Adipose tissue (tissue), 3 donors: ENCODE data around the gene MIX23. TPM values are rescaled to one million over a fixed set of nuclear protein-coding genes. Genes with fewer than 3 reads are reported as not detected.

Experiments
- H3K27ac ChIP-seq: one replicate; pipeline ENCODE4 v1.5.1; 2013; ENCODE audit warnings: low read depth, low read length
- WGBS, 3 donors: extraction: QIAGEN DNeasy Blood & Tissue Kit; methylation state at CpG; one replicate each; pipeline ENCODE4 v1.1.7; 2013; 5-methylcytosine and 5-hydroxymethylcytosine counted together
- polyA plus RNA-seq, 3 donors: library from polyadenylated mRNA; stranded (reverse); fragments of 200-250 nt; gene quantifications; one replicate each; pipeline ENCODE4 v1.2.3, GENCODE V29; 2013
- donor health status: healthy with polysubstance abuse.
- donor health status: Bipolar disorder and iron deficiency.
- donor health status: healthy.

MIX23 gene
- polyA plus RNA-seq, 3 donors: 12.7 to 41.5 (median 21.1) TPM

GRCh38 chr3:122357828-122358702 lies 25.0 kb downstream of the MIX23 start:
- WGBS, 3 donors: 59 to 63% (median 60%) methylated on average over 2 of the region's 2 CpGs
- H3K27ac ChIP-seq: no peak overlapping the region

- 56 to 74% (median 62%) methylated on average over 4 of the region's 4 CpGs for WGBS, 3 donors
- no peak overlapping the region for H3K27ac ChIP-seq
Measured at GRCh38 chr3:122356402-122356801, 26.6 kb downstream of the MIX23 start.

GRCh38 chr3:122355612-122356011 lies 27.4 kb downstream of the MIX23 start:
- WGBS, 3 donors: 59 to 67% (median 64%) methylated on average over 4 of the region's 4 CpGs
- no peak overlapping the region for H3K27ac ChIP-seq

- no peak overlapping the region for H3K27ac ChIP-seq
- WGBS, 3 donors: 84 to 95% (median 94%) methylated on average over 1 of the region's 1 CpG
Measured at GRCh38 chr3:122353893-122354401, 29.1 kb downstream of the MIX23 start.

GRCh38 chr3:122353215-122353614 lies 29.8 kb downstream of the MIX23 start:
- WGBS, 3 donors: 55 to 59% (median 59%) methylated on average over 2 of the region's 2 CpGs
- H3K27ac ChIP-seq: no peak overlapping the region

- 96 to 98% (median 97%) methylated on average over 4 of the region's 4 CpGs for WGBS, 3 donors
- H3K27ac ChIP-seq: no peak overlapping the region
Measured at GRCh38 chr3:122351612-122352011, 31.4 kb downstream of the MIX23 start.

- H3K27ac ChIP-seq: no peak overlapping the region
- WGBS, 3 donors: 79 to 91% (median 91%) methylated on average over 5 of the region's 5 CpGs
Measured at GRCh38 chr3:122350814-122351418, 32.1 kb downstream of the MIX23 start.

- WGBS, 3 donors: 60 to 92% (median 73%) methylated on average over 1 of the region's 1 CpG
- no peak overlapping the region for H3K27ac ChIP-seq
Measured at GRCh38 chr3:122349171-122349570, 33.9 kb downstream of the MIX23 start.

GRCh38 chr3:122343654-122344053 lies 39.4 kb downstream of the MIX23 start:
- 71 to 81% (median 74%) methylated on average over 2 of the region's 2 CpGs for WGBS, 3 donors
- H3K27ac ChIP-seq: no peak overlapping the region

- WGBS, 3 donors: 90 to 96% (median 91%) methylated on average over 1 of the region's 1 CpG
- H3K27ac ChIP-seq: no peak overlapping the region
Measured at GRCh38 chr3:122342803-122343202, 40.2 kb downstream of the MIX23 start.

- 84 to 95% (median 94%) methylated on average over 8 of the region's 8 CpGs for WGBS, 3 donors
- no peak overlapping the region for H3K27ac ChIP-seq
Measured at GRCh38 chr3:122332551-122332950, 50.5 kb downstream of the MIX23 start.

GRCh38 chr3:122331886-122332285 lies 51.1 kb downstream of the MIX23 start:
- 68 to 84% (median 77%) methylated on average over 4 of the region's 4 CpGs for WGBS, 3 donors
- no peak overlapping the region for H3K27ac ChIP-seq

- WGBS, 3 donors: 84 to 96% (median 86%) methylated on average over 3 of the region's 3 CpGs
- no peak overlapping the region for H3K27ac ChIP-seq
Measured at GRCh38 chr3:122325769-122326168, 57.3 kb downstream of the MIX23 start.

- H3K27ac ChIP-seq: no peak within 1 kb of the TSS
- WGBS, 3 donors: 37 to 72% (median 38%) methylated on average over 6 of the region's 6 CpGs
Measured at GRCh38 chr3:122324871-122325323, 58.1 kb downstream of the MIX23 start, which contains the start of gene CSTA. CSTA (plus strand) TSS chr3:122325248; CDS start chr3:122325293, 45 bp downstream.

- no peak overlapping the region for H3K27ac ChIP-seq
- 63 to 67% (median 64%) methylated on average over 5 of the region's 5 CpGs for WGBS, 3 donors
Measured at GRCh38 chr3:122322095-122323075, 60.6 kb downstream of the MIX23 start.

- H3K27ac ChIP-seq: no peak overlapping the region
- WGBS, 3 donors: 93 to 97% (median 93%) methylated on average over 2 of the region's 2 CpGs
Measured at GRCh38 chr3:122318620-122319019, 64.4 kb downstream of the MIX23 start.

GRCh38 chr3:122316368-122316767 lies 66.7 kb downstream of the MIX23 start:
- H3K27ac ChIP-seq: no peak overlapping the region
- WGBS, 3 donors: 71 to 85% (median 74%) methylated on average over 5 of the region's 5 CpGs

- H3K27ac ChIP-seq: no peak overlapping the region
- 53 to 70% (median 65%) methylated on average over 4 of the region's 4 CpGs for WGBS, 3 donors
Measured at GRCh38 chr3:122315619-122316018, 67.4 kb downstream of the MIX23 start.
